ENCODE measurements around the gene TP53. TPM values are rescaled to one million over a fixed set of nuclear protein-coding genes. Genes with fewer than 3 reads are reported as not detected.

Gene TP53
- polyA plus RNA-seq, 1 of the 3 experiments (the other 2 are of a cell fraction), result 62.6 TPM

DNA sequence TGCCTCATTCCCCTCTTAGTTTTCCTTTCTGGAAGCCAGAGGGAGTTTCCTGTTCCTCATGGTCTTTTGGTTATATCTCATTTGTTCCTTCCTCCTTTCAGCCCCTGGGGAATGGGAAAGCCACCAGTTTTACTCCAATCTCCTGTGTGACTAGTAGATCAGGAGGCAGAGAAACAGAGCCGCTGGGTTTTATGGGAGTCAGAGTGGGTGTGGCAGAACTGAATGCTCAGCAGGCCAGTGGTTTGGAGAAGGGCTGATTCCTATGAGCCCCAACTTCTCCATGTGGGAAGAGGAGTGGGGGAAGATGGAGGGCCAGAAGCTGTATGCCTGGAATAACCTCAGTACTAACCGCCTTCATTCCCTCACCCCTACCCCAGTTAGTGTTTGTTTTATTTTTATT is 34.3 kb upstream of the TP53 start:
- Histone ChIP-seq H3K9me2 (no peaks in the 10 kb centered on the region), H4K20me1 (ENCODE audit: insufficient read depth) (no peaks in the 10 kb centered on the region), H3K27ac (ENCODE audit: low read depth in 2 of 2, low read length in 1 of 2) (no peak overlapping the region), H3K27me3 (ENCODE audit: insufficient read depth) (peaks cover 7% of the 10 kb centered on the region; the same call in 1 of the 2 replicates), H3F3A (replicated peaks; ENCODE audit: insufficient read depth) (peaks cover 10% of the 10 kb centered on the region), H3K79me2 (ENCODE audit: insufficient read depth) (no peaks in the 10 kb centered on the region), H3K36me3 (replicated peaks in 1 of 2; ENCODE audit: control insufficient read depth in 1 of 2, insufficient read depth in 2 of 2, low read length in 1 of 2) (no peaks in the 10 kb centered on the region), H3K9ac (no peak overlapping the region), H3K4me3 (ENCODE audit: low read depth in 2 of 2, low read length in 1 of 2) (no peak overlapping the region), H2AFZ (ENCODE audit: low read depth) (no peak overlapping the region), H3K4me2 (no peak overlapping the region), H3K9me3 (no peaks in the 10 kb centered on the region), H3K4me1 (ENCODE audit: control insufficient read depth in 1 of 2, insufficient read depth in 2 of 2, low read depth in 1 of 2, low read length in 1 of 2) (peaks cover 3 to 9% of the 10 kb centered on the region in 2 experiments; a peak in 1 of 4 replicates)
- POLR2A ChIA-PET, result no interaction called here
- CTCF ChIA-PET, result interaction anchor here (1.5 to 4.3 kb wide), 2 partner anchors 22 to 113 kb away, joined by 3 to 19 read pairs; no protein-coding TSS in a partner anchor
- TF ChIP-seq, protein P1, sequence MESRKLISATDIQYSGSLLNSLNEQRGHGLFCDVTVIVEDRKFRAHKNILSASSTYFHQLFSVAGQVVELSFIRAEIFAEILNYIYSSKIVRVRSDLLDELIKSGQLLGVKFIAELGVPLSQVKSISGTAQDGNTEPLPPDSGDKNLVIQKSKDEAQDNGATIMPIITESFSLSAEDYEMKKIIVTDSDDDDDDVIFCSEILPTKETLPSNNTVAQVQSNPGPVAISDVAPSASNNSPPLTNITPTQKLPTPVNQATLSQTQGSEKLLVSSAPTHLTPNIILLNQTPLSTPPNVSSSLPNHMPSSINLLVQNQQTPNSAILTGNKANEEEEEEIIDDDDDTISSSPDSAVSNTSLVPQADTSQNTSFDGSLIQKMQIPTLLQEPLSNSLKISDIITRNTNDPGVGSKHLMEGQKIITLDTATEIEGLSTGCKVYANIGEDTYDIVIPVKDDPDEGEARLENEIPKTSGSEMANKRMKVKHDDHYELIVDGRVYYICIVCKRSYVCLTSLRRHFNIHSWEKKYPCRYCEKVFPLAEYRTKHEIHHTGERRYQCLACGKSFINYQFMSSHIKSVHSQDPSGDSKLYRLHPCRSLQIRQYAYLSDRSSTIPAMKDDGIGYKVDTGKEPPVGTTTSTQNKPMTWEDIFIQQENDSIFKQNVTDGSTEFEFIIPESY (IDR thresholded peaks at IDR 0.05; ENCODE audit: borderline replicate concordance, low read depth), result no peak
- TF ChIP-seq EZH2phosphoT487 (IDR thresholded peaks at IDR 0.05; ENCODE audit: borderline replicate concordance, low read depth) (no peak), MXI1 (IDR thresholded peaks at IDR 0.05; ENCODE audit: low read depth, low read length) (no peak), GATA2 (CRISPR knock-in tag; IDR thresholded peaks at IDR 0.05) (no peak), GABPA (IDR thresholded peaks at IDR 0.05; ENCODE audit: low read depth) (no peak)
- TF ChIP-seq, protein P2, sequence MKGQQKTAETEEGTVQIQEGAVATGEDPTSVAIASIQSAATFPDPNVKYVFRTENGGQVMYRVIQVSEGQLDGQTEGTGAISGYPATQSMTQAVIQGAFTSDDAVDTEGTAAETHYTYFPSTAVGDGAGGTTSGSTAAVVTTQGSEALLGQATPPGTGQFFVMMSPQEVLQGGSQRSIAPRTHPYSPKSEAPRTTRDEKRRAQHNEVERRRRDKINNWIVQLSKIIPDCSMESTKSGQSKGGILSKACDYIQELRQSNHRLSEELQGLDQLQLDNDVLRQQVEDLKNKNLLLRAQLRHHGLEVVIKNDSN (IDR thresholded peaks at IDR 0.05; ENCODE audit: borderline replicate concordance, low read depth), result no peak
- TF ChIP-seq, protein P3, sequence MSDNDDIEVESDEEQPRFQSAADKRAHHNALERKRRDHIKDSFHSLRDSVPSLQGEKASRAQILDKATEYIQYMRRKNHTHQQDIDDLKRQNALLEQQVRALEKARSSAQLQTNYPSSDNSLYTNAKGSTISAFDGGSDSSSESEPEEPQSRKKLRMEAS (IDR thresholded peaks at IDR 0.05; ENCODE audit: low read depth), result no peak
- WGBS (ENCODE audit: low lambda C conversion rate), result 63% methylated on average over 2 of the region's 2 CpGs
- no peak for DNase-seq

DNA sequence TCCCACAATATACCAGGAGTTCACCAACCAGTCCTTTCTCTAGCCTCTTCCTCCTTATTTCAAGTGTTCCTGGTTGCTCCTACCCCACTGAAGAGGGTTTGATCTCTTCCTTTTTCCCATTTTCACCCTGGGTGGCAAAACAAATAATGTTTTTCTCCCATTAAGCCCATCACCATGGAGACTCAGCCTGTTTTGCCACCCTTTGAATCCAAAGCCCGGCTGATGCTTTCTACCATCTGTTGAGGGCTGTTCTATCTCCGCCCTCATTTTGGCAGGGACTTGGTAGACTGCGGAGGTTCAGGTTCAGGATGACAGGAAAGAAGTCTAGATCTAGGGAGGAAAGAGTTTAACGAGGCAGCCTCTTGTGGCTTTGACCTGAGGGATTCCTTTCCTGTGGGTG is 32.8 kb upstream of the TP53 start:
- H3K79me2 ChIP-seq (ENCODE audit: insufficient read depth), result no peaks in the 10 kb centered on the region
- H3K4me1 ChIP-seq (ENCODE audit: control insufficient read depth in 1 of 2, insufficient read depth in 2 of 2, low read depth in 1 of 2, low read length in 1 of 2), result peaks cover 3 to 18% of the 10 kb centered on the region in 2 experiments; a peak in 1 of 4 replicates
- 56% methylated on average over 4 of the region's 4 CpGs for WGBS (ENCODE audit: low lambda C conversion rate)
- H2AFZ ChIP-seq (ENCODE audit: low read depth), result no peak overlapping the region
- TF ChIP-seq SMC3 (IDR thresholded peaks at IDR 0.05; ENCODE audit: low read depth, low read length) (no peak), YY1 (IDR thresholded peaks at IDR 0.05; ENCODE audit: low read depth) (no peak), GABPA (IDR thresholded peaks at IDR 0.05; ENCODE audit: low read depth) (no peak), RXRA (IDR thresholded peaks at IDR 0.05; ENCODE audit: borderline replicate concordance, low read depth) (no peak)
- CTCF ChIA-PET, result interaction anchor here (1.5 to 4.3 kb wide), 2 partner anchors 23 to 115 kb away, joined by 3 to 19 read pairs; no protein-coding TSS in a partner anchor
- no peak overlapping the region for H3K27ac ChIP-seq (ENCODE audit: low read depth in 2 of 2, low read length in 1 of 2)
- no peak overlapping the region for H3K9ac ChIP-seq
- H4K20me1 ChIP-seq (ENCODE audit: insufficient read depth), result no peaks in the 10 kb centered on the region
- no peak overlapping the region for H3K4me2 ChIP-seq
- DNase-seq, result no peak
- H3K36me3 ChIP-seq (replicated peaks in 1 of 2; ENCODE audit: control insufficient read depth in 1 of 2, insufficient read depth in 2 of 2, low read length in 1 of 2), result no peaks in the 10 kb centered on the region
- H3F3A ChIP-seq (replicated peaks; ENCODE audit: insufficient read depth), result peaks cover 10% of the 10 kb centered on the region
- POLR2A ChIA-PET, result no interaction called here
- no peak overlapping the region for H3K4me3 ChIP-seq (ENCODE audit: low read depth in 2 of 2, low read length in 1 of 2)
- peaks cover 7% of the 10 kb centered on the region; the same call in 1 of the 2 replicates for H3K27me3 ChIP-seq (ENCODE audit: insufficient read depth)
- H3K9me2 ChIP-seq, result no peaks in the 10 kb centered on the region
- no peaks in the 10 kb centered on the region for H3K9me3 ChIP-seq

Measured in SK-N-SH (cell line).